ENCODE results near the gene PKD1L1. TPM values are rescaled to one million over a fixed set of nuclear protein-coding genes. Genes with fewer than 3 reads are reported as not detected.

The PKD1L1 gene
- total RNA-seq, 4 donors from 2014 or later: 0.06 to 0.19 (median 0.13) TPM; not detected in 1

GRCh38 chr7:47816647-47817046 is 131.6 kb downstream of the PKD1L1 start:
- no peak for DNase-seq
- Histone ChIP-seq H3K9me3 (no peaks in the 10 kb centered on the region), H3K27me3 (no peaks in the 10 kb centered on the region), H3K36me3 (no peaks in the 10 kb centered on the region), H3K4me1 (no peaks in the 10 kb centered on the region), H3K27ac (no peak overlapping the region), H3K4me3 (no peak overlapping the region)
- TF ChIP-seq POLR2A (IDR thresholded peaks at IDR 0.05): no peak
- no peak for TF ChIP-seq CTCF (IDR thresholded peaks at IDR 0.05)
- WGBS, 2 donors: 63 to 66% methylated on average over 4 of the region's 4 CpGs
- intact Hi-C loops (cut with DNase I): loop anchor here (10.0 kb wide), 1 partner anchor 372 kb away; no protein-coding TSS in a partner anchor

DNA sequence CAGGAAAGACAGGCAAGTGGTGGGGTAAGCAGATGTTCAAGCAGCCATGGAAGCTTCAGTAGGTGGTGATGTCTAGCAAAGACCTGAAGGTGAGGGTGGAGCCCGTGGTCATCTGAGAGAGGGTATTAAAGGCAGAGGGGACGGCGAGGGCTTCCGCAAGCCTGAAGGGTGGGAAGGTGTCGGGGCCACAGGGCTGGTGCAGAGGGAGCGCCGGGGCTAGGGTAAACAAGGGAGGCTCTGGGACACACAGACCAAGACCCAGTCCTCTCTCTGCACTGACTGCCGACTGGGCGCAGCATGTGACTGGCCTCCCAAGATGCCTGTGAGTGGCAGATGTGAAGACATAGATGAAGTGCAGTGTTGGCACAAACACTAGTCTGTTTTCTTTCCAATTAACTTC is 132.4 kb downstream of the PKD1L1 start:
- H3K4me3 ChIP-seq: no peak overlapping the region
- TF ChIP-seq POLR2A (IDR thresholded peaks at IDR 0.05): no peak
- TF ChIP-seq CTCF (IDR thresholded peaks at IDR 0.05): no peak
- H3K27ac ChIP-seq: no peak overlapping the region
- peaks cover 0 to 2% (median 0%) of the 10 kb centered on the region in 4 donors for H3K27me3 ChIP-seq
- no peak for DNase-seq
- H3K36me3 ChIP-seq: no peaks in the 10 kb centered on the region
- 81 to 89% methylated on average over 9 of the region's 9 CpGs for WGBS, 2 donors
- intact Hi-C loops (cut with DNase I): loop anchor here (10.0 kb wide), 1 partner anchor 371 kb away; no protein-coding TSS in a partner anchor
- no peaks in the 10 kb centered on the region for H3K9me3 ChIP-seq
- no peaks in the 10 kb centered on the region for H3K4me1 ChIP-seq

- 83 to 85% methylated on average over 8 to 10 of the region's 11 CpGs for WGBS, 2 donors
- DNase-seq: no peak
- TF ChIP-seq CTCF (IDR thresholded peaks at IDR 0.05) (no peak), POLR2A (IDR thresholded peaks at IDR 0.05) (no peak)
- Histone ChIP-seq H3K36me3 (no peaks in the 10 kb centered on the region), H3K27me3 (peaks cover 0 to 2% (median 0%) of the 10 kb centered on the region in 4 donors), H3K4me1 (no peaks in the 10 kb centered on the region), H3K9me3 (no peaks in the 10 kb centered on the region), H3K27ac (no peak overlapping the region), H3K4me3 (no peak overlapping the region)
- intact Hi-C loops (cut with DNase I): loop anchor here (10.0 kb wide), 1 partner anchor 370 kb away; no protein-coding TSS in a partner anchor
Measured at GRCh38 chr7:47814905-47815613, 133.2 kb downstream of the PKD1L1 start.

- Histone ChIP-seq H3K27ac (no peak overlapping the region), H3K9me3 (no peaks in the 10 kb centered on the region), H3K4me1 (no peaks in the 10 kb centered on the region), H3K27me3 (peaks cover 0 to 2% (median 0%) of the 10 kb centered on the region in 4 donors), H3K36me3 (no peaks in the 10 kb centered on the region), H3K4me3 (no peak overlapping the region)
- 75 to 83% methylated on average over 10 of the region's 10 CpGs for WGBS, 2 donors
- no peak for DNase-seq
- intact Hi-C loops (cut with DNase I): loop anchor here (10.0 kb wide), 1 partner anchor 369 kb away; no protein-coding TSS in a partner anchor
- TF ChIP-seq POLR2A (IDR thresholded peaks at IDR 0.05) (no peak), CTCF (IDR thresholded peaks at IDR 0.05) (no peak)
Measured at GRCh38 chr7:47813620-47814260, 134.5 kb downstream of the PKD1L1 start.
